GM19468 (cell line): ENCODE data around the gene MBD6.

Source experiments
- ATAC-seq: cut with Tn5 transposase; IDR thresholded peaks from one replicate; pipeline ENCODE4 v1.9.1; 2021; ENCODE audit warnings: mild to moderate bottlenecking, moderate library complexity, moderate number of reproducible peaks; ENCODE audit not compliant: unreplicated experiment; ENCODE audit errors: extremely low read depth

Gene MBD6

DNA sequence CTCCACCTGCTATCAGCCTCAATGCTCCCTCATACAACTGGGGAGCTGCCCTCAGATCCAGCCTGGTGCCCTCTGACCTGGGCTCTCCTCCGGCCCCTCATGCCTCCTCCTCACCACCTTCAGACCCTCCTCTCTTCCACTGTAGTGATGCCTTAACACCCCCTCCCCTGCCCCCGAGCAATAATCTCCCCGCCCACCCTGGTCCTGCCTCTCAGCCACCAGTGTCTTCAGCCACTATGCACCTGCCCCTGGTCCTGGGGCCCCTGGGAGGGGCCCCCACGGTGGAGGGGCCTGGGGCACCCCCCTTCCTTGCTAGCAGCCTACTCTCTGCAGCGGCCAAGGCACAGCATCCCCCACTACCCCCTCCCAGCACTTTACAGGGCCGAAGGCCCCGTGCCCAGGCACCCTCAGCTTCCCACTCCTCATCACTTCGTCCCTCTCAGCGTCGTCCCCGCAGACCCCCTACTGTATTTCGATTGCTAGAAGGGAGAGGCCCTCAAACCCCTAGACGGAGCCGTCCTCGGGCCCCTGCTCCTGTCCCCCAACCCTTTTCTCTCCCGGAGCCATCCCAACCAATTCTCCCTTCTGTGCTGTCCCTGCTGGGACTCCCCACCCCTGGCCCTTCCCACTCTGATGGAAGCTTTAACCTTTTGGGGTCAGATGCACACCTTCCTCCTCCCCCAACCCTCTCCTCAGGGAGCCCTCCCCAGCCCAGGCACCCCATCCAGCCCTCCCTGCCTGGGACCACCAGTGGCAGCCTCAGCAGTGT is 3.2 kb downstream of the MBD6 start:
- ATAC-seq = no peak

DNA sequence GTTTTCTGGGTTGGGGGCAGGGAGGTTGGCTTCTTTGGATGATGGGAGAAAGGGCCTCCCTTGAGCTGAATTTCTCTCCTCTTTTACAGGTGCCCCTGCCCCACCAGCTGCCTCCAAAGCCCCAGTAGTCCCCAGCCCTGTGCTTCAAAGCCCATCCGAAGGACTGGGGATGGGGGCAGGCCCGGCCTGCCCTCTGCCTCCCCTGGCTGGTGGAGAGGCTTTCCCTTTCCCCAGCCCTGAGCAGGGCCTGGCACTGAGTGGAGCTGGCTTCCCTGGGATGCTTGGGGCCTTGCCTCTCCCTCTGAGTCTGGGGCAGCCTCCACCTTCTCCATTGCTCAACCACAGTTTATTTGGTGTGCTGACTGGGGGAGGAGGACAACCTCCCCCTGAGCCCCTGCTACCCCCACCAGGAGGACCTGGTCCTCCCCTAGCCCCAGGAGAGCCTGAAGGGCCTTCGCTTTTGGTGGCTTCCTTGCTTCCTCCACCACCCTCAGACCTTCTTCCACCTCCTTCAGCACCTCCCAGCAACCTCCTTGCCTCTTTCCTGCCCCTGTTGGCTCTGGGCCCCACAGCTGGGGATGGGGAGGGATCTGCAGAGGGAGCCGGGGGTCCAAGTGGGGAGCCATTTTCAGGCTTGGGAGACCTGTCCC is 4.0 kb downstream of the MBD6 start:
- ATAC-seq = no peak

DNA sequence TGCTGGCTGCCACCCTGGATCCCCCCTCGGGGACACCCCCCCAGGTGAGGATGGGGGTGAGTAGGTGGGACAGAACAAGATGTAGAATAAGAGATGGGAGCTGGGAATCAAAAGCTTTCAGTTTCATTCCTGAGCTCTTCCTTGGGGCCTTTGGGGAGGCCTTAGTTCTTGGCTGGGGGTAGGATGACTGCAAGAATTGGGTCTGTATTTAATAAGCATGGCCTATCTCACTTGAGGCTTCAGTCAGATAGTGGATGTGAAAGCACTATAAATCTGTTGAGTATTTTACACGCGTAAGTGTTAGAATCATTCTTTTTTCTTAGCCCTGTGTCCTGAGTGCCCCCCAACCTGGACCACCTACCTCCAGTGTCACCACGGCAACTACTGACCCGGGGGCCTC is 4.6 kb downstream of the MBD6 start:
- no peak for ATAC-seq

DNA sequence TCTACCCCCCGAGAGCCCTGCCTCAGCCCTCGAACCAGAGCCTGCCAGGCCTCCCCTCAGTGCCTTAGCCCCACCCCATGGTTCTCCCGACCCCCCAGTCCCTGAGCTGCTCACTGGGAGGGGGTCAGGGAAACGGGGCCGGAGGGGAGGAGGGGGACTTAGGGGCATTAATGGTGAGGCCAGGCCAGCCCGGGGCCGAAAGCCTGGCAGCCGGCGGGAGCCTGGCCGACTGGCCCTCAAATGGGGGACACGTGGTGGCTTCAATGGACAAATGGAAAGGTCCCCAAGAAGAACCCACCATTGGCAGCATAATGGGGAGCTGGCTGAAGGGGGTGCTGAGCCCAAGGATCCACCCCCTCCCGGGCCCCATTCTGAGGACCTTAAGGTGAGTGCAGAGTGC is 5.6 kb downstream of the MBD6 start:
- no peak for ATAC-seq

DNA sequence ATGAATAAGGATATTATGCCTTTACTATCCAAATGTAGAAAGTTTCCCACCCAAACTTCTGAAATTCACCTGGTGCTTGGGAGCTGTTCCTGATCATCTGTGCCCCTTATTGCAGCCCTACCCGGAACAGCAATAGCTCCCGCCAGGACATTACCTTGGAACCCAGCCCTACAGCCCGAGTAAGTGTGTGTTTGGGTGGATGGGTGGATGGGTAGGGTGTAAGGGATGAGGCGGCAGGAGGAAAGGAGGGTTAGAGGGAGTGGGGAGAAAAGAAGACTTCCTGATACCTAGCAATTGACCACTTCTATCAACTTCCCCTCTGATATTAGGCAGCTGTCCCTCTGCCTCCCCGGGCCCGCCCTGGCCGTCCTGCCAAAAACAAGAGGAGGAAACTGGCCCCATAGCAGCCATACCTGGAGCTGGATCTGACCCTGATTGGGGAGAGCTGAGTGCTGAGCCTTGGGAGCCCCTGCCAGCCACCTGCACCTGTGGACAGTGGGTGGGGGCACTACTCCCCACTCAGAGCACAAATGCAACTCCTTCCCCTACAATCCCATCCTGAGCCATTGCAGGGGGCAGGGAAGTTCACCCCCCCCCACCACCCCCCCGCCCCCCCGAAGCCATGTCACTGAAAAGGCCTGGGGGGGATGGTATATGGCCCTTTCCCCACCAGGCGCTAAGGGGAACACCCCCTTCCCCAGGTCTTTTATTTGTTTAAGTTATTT is 6.4 kb downstream of the MBD6 start:
- no peak for ATAC-seq

DNA sequence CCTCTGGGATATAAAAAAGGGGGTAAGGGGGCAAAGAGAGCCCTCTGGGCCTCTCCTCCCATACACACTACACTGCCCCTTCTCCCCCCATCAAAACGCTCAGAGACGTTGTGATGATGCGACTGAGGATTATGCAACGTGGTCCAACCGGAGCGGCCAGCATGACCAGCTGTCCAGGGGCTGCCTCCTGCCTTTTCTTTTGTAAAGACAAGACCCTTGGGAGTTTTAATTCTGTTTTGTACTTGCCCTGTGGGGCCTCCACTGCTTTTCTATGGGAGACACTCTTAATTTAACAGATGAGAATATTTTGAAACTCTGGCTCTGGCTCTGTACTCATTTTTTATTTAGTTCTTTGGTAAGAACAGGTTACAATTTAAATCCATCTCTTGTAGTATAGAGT is 7.2 kb downstream of the MBD6 start:
- no peak for ATAC-seq

DNA sequence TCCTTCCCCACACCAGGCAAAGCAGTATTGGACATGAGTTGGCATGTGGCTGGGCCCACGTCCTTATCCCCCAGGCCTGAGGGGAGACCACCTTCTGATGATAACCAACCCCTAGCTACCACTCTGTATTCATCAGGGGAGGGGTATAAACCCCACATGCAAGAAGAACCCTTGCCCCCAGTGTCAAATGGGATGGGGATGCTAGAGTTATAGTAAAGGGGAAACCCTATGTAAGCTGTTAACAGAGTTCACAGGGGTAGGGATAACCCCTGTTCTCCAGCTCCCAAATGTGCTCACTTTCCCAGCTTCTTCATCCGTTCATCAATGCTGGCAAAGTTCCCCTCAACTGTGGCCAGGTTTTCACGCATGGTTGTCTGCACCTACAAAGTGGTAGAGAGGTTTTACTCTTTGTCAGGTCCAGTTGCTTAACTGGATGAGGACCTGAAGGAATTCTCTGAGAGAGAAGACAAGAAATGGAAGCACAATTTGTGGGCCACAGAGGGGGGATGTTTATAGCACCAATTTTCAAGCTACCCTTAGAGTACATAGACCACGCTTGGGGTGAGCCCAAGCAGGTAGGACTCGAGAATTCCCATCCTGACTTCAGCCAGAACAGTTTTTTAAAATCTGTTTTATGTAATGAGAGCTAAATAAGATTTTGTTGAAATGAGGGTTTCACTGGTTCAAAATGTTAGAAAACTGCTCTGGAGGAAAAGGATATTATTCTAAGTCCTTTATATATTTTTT is 7.9 kb downstream of the MBD6 start:
- ATAC-seq = no peak

DNA sequence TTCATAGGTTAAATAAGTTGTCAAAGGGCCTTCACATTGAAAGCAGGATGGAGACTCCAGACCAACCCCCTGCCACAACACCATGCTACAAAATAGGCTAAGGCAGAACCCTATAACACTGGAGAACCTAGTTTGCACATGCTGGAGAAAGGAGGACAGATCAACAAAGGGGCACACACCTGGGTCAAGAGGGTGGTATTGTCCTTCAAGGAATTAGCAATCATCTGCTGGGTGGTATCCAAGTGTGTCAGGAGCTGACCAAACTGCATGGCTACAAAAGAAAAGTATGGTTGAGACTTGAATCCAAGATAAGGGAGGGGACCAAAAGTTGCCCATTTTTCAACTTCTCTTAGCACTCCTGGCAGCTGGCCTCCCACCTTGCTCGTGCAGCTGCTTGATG is 9.2 kb downstream of the MBD6 start:
- ATAC-seq = no peak

DNA sequence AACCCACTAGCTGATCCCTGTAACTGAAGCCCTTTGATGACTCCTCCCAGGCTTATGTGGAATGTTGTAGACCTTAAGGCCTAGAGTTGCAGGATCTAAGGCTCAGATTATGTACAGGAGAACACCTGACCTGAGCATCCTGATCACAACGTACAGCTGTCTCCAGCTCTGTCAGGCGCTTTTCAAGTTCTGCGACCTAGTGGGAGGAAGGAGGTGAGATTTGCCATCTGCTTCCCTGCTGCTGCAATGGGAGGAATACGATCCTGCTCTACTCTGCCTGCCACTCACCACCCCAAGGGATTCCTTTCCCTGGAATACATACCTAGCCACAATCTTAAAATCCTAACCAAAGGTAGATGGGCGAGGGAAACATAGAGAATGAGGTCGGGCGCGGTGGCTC is 10.5 kb downstream of the MBD6 start:
- no peak for ATAC-seq

DNA sequence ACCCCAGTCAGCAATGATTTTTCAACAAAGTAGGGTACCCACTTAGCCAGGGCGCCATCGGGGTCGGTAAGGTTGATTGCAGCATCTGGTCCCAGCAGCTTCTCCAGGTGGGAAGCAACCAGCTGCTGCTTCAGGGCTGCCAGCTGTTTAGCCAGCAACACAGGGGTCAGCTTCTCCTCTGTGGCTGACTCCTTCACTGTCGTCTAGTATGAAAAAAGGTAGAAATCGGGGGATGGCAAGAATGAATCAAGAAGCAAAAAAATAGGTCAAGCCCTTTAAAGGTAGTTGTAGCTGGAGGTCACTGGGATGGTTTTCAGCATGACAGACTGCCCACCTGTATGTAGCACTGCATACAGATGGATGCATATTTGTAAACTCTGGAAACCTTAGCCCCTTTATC is 11.6 kb downstream of the MBD6 start:
- ATAC-seq = no peak

DNA sequence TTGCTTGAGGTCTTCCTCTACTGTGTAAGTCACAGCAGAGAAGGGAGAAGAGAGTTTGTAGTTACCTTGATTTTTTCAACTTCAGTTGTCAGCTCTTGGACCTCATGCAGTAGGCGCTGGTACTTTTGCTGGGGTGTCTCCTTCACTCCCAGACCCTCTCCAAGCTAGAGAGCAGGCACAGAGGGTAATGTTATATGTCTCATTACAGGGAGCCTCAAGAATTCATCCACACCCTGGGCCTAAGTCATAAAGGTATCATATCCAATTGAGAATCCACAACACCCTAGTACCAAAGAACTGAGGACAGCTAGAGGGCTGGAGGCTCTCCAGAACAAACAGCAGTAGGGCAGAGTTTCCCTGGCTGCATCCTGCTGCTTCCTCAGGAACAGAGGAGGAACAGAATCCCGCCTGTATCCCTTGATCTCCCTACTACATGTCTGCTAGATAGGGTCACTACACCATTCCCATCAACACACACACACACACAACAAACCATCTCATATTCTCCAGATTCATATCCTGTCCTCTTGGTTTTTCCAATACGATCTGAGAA is 12.4 kb downstream of the MBD6 start:
- ATAC-seq = no peak

DNA sequence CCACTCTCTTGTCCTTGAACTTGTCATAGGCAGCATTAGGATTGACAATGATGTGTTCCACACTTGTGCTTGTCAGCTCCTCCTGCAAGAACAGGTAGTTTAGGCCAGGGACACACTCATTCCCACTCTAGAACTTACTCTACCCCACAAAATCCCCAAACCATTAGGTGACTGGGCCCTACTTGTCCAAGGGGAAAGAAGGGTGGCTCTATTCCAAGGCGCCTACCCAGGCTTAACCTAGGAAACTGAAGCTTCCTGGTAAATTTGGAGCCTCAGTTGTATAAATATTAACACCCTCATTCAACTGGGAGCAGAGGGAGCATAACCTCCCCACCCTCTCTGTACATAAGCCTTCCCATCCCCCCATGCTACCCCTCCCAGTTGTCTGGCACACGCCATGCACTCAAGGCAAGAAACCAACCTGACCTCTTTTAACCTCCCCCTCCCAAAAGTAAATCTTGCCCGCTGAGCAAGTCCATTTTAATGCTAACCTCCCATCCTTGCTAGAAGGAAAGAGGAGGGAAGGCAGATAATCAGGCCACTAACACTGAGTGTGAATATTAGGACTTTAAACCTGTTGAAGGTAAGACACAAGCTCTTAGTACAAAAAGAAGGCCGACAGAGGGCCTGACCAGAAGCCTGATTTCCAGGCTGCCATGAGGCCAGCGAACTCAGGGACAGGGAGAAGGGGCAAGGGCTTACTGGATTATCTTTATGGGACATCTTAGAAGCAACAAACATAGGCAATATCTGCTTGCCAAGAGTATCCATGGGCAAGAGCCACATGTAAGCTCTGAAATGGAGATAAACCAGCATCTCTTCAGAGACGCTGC is 13.4 kb downstream of the MBD6 start:
- no peak for ATAC-seq

DNA sequence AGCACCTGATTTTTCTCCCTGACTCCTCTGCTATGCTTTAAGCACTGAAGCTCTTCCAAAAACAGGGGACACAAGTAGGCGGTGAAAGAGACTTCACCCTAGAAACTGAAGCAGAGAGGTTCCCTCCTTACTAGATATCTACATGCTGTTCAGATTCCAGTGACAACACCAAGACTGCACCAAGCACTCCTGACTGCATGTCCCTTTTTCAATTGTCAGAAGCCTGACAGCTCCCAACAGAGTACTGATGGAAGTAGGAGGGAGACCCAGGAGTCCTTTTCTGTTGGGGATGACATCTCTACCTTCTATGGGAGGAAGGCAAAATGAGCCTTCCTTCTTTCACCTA is 13.9 kb downstream of the MBD6 start:
- ATAC-seq = no peak

DNA sequence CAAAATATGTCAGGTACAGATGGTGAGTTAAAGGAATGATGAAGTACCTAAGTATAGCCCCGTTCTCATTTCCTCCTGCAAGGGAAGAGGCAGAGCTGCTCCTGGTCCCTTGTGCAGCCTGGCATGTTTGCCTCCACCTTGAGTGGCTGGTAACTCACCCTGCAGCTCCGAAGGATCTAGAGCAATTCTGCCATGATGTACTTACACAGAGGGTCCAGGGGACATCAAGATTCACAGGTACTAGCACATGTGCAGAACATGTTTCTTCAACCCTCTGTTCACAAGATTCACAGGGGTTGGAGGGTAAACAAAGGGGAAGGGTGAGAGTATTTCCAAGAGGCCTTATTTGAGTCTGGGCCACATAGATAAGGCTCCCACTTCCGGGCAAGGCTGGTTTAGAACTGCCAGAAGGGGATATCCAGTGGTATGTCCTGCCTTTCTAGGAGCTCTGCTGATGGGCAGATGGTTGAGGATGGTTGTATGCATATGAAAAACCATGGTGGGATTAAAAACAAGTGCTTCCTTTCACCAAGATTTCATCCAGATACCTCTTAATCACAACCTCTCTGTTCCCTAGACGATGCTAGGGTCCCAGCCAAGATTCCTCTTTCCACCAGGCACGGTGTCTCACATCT is 16.6 kb downstream of the MBD6 start:
- ATAC-seq = no peak

DNA sequence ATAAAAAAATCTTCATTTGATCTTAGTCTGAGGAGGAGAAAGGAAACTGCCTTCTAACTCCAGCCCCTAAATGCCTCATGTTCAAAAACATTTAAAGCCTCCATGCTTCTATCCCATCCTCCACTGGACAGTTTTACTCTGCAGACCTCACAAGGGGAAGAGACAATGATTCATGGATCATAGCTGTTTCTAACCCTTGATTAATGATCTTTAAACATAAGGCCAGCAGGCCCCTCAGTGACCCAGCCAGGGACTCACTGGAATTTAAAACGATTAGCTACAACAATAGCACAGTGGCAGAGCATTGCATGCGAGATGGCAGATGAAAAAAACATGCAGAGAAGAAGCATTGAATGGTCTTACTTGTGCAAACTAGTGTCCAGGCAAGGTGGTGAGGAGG is 18.4 kb downstream of the MBD6 start:
- ATAC-seq = no peak

DNA sequence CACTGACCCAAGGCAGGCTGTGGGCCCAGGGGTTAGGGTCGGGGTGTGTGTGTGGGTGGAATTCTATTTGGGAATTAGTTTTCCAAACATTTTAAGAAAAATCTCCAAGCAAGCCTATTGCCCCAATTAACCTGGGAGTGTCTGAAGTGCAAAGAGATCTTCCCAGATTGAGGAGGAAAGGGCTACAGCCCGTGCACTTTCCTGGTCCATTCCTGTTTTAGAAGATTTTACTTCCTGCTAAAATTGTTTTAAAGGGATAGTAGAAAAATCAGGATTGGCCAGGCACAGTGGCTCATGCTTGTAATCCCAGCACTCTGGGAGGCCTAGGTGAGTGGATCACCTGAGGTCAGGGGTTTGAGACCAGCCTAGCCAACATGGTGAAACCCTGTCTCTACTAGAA is 19.1 kb downstream of the MBD6 start:
- no peak for ATAC-seq

DNA sequence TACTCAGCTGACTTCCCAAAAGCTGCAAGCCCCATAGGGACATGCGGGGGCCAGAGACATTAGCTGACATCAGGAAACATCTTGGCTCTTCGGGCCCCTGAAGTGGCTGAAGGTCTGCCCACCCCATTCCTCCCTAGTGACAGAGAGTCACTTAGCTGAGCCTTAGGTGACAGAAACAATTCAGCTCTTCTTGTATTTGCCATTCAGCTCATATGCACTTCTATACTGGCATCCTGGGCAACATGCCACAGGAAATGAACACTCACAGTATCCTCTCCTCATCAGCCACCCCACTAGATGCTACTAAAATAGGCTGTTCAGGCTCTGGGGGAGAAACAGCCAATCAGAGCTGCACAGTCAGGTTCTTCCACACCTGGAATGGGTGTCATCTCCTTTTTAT is 21.0 kb downstream of the MBD6 start:
- no peak for ATAC-seq

DNA sequence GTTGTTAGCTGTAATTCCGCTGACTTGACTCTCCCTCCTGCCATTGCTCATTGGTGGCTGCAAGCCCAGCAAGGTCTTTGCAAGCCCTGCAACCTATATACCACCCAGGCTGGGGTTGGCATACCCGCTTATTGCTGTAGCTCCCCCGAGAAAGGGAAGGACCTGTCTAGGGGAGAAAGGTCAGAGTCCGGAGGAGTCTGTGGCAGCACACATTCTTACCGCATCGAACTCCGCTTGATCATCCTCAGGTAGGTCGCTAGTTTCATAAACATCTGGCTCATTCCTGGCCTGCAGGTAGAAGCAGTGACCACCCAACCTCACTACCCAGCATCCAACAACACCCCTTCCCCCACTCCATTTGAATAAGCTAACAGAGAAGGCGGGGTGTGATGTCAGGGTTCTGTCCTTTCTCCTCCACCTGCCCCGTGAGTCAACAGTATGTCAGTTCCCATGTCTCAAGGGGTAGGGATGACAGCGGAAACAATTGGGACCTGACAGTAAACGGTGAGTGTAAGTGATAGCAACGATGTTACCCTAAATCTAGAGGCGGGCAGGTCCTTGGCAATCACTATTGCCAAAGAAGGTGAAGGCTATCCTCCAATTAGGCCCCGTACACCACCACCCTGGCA is 23.3 kb downstream of the MBD6 start:
- no peak for ATAC-seq
